Measurements from ENCODE around the gene PNMA3. TPM values are rescaled to one million over a fixed set of nuclear protein-coding genes. Genes with fewer than 3 reads are reported as not detected.
"Not testable (repeated sequence)": the region's sequence is repeated elsewhere in the genome, so short reads cannot be mapped to it uniquely, and the experiment has no call there.

The PNMA3 gene
- total RNA-seq, 4 donors from 2014 or later = 0.29 to 0.57 (median 0.48) TPM; not detected in 1

DNA sequence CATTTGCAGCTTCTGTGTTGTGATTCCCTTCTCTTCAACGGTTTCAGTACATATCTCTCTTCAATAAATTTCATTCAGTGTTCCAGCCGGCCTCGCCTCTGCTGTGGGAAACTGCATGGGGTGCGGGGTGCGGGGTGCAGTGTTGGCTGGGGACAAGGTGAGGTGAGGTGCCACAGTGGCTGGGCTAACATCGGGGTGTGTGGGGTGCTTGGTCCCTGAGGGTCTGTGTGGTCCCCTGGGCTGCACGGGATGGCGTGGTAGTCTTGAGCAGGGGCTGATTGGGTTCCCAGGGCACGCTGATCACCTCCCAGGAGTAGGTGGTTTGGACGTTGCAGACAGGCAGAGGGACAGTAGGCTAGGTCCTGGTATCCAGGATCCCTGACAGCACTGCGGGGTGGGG is 18.7 kb downstream of the PNMA3 start:
- no peak for DNase-seq
- intact Hi-C loops (cut with DNase I) = no loop called here
- Histone ChIP-seq H3K27me3 (no peaks in the 10 kb centered on the region), H3K36me3 (no peaks in the 10 kb centered on the region), H3K4me3 (no peak overlapping the region), H3K4me1 (no peaks in the 10 kb centered on the region), H3K9me3 (no peaks in the 10 kb centered on the region), H3K27ac (no peak overlapping the region)
- WGBS, 2 donors = 80% methylated on average over 2 of the region's 11 CpGs; no CpG with 5 or more reads in 1 of the 2 donors
- TF ChIP-seq, protein P1, sequence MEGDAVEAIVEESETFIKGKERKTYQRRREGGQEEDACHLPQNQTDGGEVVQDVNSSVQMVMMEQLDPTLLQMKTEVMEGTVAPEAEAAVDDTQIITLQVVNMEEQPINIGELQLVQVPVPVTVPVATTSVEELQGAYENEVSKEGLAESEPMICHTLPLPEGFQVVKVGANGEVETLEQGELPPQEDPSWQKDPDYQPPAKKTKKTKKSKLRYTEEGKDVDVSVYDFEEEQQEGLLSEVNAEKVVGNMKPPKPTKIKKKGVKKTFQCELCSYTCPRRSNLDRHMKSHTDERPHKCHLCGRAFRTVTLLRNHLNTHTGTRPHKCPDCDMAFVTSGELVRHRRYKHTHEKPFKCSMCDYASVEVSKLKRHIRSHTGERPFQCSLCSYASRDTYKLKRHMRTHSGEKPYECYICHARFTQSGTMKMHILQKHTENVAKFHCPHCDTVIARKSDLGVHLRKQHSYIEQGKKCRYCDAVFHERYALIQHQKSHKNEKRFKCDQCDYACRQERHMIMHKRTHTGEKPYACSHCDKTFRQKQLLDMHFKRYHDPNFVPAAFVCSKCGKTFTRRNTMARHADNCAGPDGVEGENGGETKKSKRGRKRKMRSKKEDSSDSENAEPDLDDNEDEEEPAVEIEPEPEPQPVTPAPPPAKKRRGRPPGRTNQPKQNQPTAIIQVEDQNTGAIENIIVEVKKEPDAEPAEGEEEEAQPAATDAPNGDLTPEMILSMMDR (IDR thresholded peaks at IDR 0.05) = no peak
- no peak for TF ChIP-seq POLR2A (IDR thresholded peaks at IDR 0.05)

DNA sequence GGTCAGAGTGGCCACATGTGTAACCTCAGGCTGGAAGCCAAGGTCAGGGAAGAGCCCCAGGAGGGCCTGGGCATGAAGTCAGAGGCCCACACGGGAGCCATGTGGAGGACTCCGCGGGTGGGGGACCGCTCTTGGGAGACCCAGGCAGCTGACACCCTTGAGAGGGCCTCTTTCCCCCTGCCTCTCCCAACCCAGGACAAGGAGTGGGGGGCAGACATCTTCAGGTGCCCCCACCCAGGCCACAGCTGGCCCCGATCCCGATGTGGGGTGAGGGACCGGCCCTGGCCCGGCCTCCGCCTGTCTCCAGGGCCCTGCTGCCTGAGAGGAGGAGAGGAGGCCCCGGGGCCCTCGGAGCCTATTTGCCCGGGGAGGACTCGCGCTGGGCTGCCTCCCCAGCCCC is 19.1 kb downstream of the PNMA3 start:
- TF ChIP-seq POLR2A (IDR thresholded peaks at IDR 0.05) = no peak
- TF ChIP-seq, protein P1 (IDR thresholded peaks at IDR 0.05) = no peak
- no peak overlapping the region for H3K27ac ChIP-seq
- no peaks in the 10 kb centered on the region for H3K27me3 ChIP-seq
- intact Hi-C loops (cut with DNase I) = no loop called here
- H3K4me3 ChIP-seq = no peak overlapping the region
- 87% methylated on average over 3 of the region's 14 CpGs; no CpG with 5 or more reads in 1 of the 2 donors for WGBS, 2 donors
- no peak for DNase-seq
- no peaks in the 10 kb centered on the region for H3K4me1 ChIP-seq
- no peaks in the 10 kb centered on the region for H3K9me3 ChIP-seq
- H3K36me3 ChIP-seq = no peaks in the 10 kb centered on the region

DNA sequence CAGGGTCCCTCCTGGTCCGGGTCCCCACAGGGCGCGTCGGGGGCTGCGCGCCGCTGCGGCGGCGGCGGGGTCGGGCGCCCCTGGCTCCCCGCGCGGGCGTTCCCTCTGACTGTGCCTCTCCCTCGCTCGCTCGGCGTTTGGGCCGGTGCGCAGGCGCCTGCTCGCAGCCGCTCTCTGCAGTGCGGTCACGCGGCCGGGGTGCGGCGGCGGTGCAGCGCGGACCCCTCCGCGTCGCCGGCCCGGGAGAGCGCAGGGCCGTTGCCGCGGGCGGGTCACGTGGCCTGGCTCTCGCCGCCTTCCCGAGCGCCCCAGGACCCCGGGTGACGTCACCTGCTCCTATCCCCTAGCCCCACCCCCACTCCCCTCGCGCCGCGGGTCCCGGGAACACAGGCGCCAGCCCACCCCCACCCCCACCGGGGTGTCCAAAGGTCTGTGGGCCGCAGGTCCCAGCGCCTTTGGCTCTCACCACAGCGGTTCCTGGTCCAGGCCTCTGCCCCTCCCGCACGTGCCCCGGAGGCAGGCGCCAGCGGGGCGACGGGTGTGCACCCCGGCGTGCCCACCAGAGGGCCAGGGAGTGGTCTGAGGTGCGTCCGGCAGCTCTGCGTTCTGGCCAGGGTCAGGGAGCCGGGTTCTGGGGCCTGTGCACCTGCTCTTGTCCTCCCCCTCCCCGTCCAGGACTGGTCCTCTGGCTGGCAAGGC is 21.3 kb downstream of the PNMA3 start:
- H3K9me3 ChIP-seq; H3K4me1 ChIP-seq; intact Hi-C loops (cut with DNase I); DNase-seq; H3K36me3 ChIP-seq; H3K27ac ChIP-seq; H3K4me3 ChIP-seq; H3K27me3 ChIP-seq: not testable (repeated sequence)
- WGBS, 2 donors = no CpG with 5 or more reads among the region's 76 CpGs

DNA sequence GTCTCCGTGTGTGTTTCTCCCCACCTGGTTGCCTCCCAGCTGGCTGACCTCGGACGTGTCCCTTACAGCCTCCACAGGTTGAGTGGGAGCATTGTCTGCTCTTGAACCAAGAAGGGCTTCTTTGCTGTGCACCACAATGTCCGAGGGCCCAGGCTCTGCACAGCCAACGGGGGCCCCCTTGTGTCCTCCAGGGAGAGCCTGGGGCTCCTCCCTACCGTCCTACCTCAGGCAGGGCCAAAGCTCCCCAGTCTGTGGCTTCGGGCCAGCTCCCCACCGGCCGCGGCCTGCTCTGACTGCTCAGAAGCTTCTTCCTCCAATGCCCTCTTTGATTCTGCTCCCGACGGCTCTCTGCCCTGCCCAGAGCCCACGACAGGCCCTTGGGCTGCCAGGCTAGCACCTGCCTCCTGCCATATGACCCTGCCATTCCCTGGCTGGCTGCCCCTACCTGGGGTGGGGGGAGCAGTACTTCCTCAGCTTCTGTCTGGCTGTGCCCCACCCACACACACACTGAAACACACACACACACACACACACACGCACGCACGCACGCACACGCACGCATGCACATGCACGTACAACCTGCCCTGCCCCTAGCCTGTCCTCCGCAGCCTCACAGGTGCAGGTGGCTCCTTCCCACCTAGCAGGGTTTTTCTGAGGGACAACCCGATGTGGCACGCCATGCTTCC is 27.1 kb downstream of the PNMA3 start:
- H3K36me3 ChIP-seq; H3K4me3 ChIP-seq; H3K27ac ChIP-seq; intact Hi-C loops (cut with DNase I); H3K4me1 ChIP-seq; DNase-seq; H3K9me3 ChIP-seq; H3K27me3 ChIP-seq: not testable (repeated sequence)
- no CpG with 5 or more reads among the region's 23 CpGs for WGBS, 2 donors

DNA sequence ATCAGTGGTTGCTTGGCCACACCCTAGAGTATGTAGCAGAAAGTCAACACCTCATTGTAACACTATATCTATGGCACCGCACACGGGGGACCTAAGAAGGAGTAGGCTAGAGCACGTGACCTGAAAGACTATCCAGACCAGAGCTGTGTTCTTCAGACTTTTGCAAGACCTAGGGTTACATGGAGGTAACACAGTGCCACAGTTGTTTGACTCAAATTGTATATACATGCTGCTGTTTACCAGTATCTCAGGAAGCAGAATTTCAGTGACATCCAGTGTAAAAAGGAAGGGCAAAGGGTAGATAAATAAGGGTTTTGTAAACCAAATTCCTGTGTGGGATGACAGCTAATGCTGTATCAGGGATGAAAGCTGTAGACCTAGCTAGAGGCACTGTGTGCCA is 46.1 kb downstream of the PNMA3 start:
- WGBS, 2 donors = 51% methylated on average over 3 of the region's 3 CpGs; no CpG with 5 or more reads in 1 of the 2 donors
- Histone ChIP-seq H3K4me3 (no peak overlapping the region), H3K36me3 (no peaks in the 10 kb centered on the region), H3K27me3 (no peaks in the 10 kb centered on the region), H3K9me3 (peaks cover 0 to 18% (median 0%) of the 10 kb centered on the region in 3 donors), H3K27ac (no peak overlapping the region), H3K4me1 (no peaks in the 10 kb centered on the region)
- TF ChIP-seq, protein P1 (IDR thresholded peaks at IDR 0.05) = no peak
- no peak for TF ChIP-seq POLR2A (IDR thresholded peaks at IDR 0.05)
- no peak for DNase-seq
- intact Hi-C loops (cut with DNase I) = no loop called here

DNA sequence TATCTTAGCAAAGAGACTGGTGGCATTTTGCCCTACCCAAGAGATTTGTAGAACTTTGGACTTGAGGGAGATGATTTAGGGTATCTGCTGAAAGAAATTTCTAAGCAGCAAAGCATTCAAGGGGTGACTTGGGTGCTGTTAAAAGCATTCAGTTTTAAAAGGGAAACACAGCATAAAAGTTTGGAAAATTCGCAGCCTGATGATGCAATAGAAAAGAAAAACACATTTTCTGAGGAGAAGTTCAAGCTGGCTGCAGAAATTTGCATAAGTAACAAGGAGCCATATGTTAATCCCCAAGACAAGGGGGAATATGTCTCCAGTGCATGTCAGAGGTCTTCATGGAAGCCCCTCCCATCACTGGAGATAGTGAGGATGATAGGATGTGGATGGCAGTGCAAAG is 48.7 kb downstream of the PNMA3 start:
- peaks cover 0 to 18% (median 0%) of the 10 kb centered on the region in 3 donors for H3K9me3 ChIP-seq
- H3K36me3 ChIP-seq; H3K4me3 ChIP-seq; H3K27ac ChIP-seq; intact Hi-C loops (cut with DNase I); DNase-seq; H3K27me3 ChIP-seq; H3K4me1 ChIP-seq: not testable (repeated sequence)
- WGBS, 2 donors = 44 to 86% methylated on average over 1 of the region's 1 CpG

DNA sequence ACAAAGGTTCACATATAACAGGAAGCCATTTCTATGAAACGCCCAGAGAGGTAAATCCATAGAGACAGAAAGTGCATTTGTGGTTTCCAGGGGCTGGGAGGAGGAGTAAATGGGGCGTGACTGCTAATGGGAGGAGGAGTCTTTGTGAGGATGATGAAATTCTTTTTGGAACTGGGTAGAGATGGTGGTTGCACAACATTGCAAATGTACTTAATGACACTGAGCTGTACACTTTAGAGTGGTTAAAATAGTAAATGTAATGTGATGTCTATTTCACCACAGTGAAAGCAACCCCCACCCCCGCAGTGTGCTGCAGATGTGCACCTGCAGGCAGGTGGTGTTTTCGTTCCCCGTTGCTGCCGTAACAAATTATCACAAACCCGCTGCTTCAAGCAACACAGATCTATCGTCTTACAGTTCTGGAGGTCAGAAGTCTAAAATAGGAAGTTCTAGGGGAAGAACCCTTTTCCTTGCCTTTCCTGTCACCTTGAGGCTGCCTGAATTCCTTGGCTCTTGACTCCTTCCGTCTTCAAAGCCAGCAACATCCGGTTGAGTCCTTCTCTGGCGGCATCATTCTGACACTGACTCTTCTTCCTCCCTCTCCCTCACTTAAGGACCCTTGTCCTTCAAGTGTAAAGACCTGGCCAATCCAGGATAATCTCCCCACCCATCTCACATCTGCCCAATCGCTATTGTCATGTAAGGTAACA is 50.0 kb downstream of the PNMA3 start:
- peaks cover 0 to 11% (median 0%) of the 10 kb centered on the region in 3 donors for H3K9me3 ChIP-seq
- H3K4me1 ChIP-seq; H3K27me3 ChIP-seq; H3K4me3 ChIP-seq; intact Hi-C loops (cut with DNase I); DNase-seq; H3K27ac ChIP-seq; H3K36me3 ChIP-seq: not testable (repeated sequence)
- 0 to 38% methylated on average over 1 to 2 of the region's 12 CpGs for WGBS, 2 donors
